Subcutaneous adipose tissue (tissue), 4 donors: ENCODE results near the gene KCNK16. TPM values are rescaled to one million over a fixed set of nuclear protein-coding genes. Genes with fewer than 3 reads are reported as not detected.

ENCODE experiments used
- total RNA-seq, 4 donors: library from RNA; depleted of rRNA; stranded (reverse); fragments of >200 nt; gene quantifications; one replicate each; pipeline ENCODE4 v1.1.0, GENCODE V29; 2016
- TF ChIP-seq, protein P1 (sequence below): fragments of 450-650 bp; IDR thresholded peaks from one replicate; pipeline ENCODE4 v1.5.1; 2016; ENCODE audit warnings: low read depth, mild to moderate bottlenecking, control low read depth, antibody characterized with exemption, moderate library complexity

KCNK16 gene
- total RNA-seq, 4 donors from 2014 or later: not detected

DNA sequence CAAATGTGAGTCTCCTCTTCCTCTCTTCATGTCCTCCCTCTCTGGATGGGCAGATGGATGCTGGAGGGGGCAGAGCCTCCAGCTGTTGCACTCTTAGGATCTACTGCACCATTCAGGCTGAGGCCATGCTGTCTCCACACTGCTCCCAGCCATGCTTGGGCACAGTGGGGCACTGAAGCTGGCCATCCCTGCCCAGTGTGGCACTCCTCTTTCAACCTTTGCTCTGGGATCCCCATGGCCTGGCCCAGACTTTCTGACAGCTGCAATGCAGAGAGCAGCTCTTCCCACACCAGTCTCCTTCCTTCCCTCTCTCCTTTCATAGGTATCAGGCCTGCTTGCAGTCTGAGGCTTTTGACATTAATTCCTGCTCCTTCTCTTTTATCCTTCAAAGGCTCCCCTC lies 17.6 kb downstream of the KCNK16 start:
- TF ChIP-seq, protein P1, sequence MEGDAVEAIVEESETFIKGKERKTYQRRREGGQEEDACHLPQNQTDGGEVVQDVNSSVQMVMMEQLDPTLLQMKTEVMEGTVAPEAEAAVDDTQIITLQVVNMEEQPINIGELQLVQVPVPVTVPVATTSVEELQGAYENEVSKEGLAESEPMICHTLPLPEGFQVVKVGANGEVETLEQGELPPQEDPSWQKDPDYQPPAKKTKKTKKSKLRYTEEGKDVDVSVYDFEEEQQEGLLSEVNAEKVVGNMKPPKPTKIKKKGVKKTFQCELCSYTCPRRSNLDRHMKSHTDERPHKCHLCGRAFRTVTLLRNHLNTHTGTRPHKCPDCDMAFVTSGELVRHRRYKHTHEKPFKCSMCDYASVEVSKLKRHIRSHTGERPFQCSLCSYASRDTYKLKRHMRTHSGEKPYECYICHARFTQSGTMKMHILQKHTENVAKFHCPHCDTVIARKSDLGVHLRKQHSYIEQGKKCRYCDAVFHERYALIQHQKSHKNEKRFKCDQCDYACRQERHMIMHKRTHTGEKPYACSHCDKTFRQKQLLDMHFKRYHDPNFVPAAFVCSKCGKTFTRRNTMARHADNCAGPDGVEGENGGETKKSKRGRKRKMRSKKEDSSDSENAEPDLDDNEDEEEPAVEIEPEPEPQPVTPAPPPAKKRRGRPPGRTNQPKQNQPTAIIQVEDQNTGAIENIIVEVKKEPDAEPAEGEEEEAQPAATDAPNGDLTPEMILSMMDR: no peak

DNA sequence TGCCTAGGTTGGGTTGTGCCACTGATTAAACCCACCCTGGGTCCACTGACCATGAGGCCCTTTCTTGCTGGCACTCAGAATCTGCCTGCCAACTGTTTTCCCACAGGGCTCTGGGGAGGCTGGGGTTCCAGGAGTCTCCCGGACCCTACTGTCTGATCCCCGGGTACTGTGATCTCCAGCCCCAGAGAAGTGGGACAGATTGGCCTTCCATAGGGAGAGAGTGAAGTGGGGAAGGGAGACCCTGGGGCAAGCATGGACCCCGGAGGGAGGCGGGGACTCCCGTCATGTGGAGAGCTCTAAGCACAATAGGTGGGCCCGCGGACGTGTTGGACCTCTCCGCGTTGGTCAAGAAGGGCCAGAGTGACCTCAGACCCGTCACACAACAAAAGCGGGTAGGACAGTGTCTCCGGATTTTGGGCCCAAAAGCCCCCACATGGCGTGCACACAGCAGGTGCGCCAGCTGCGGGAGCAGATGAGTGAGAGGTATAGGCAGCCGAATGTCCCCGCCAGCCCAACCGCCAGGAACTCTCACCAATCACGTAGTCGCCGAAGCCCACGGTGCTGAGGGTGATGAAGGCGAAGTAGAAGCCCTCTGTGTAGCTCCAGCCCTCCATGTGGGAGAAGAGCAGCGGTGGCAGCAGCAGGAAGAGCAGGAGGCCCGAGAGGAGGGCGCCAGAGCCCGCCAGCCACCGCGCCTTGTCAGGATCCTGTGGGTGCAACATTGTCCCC lies 18.9 kb downstream of the KCNK16 start:
- TF ChIP-seq, protein P1: no peak

DNA sequence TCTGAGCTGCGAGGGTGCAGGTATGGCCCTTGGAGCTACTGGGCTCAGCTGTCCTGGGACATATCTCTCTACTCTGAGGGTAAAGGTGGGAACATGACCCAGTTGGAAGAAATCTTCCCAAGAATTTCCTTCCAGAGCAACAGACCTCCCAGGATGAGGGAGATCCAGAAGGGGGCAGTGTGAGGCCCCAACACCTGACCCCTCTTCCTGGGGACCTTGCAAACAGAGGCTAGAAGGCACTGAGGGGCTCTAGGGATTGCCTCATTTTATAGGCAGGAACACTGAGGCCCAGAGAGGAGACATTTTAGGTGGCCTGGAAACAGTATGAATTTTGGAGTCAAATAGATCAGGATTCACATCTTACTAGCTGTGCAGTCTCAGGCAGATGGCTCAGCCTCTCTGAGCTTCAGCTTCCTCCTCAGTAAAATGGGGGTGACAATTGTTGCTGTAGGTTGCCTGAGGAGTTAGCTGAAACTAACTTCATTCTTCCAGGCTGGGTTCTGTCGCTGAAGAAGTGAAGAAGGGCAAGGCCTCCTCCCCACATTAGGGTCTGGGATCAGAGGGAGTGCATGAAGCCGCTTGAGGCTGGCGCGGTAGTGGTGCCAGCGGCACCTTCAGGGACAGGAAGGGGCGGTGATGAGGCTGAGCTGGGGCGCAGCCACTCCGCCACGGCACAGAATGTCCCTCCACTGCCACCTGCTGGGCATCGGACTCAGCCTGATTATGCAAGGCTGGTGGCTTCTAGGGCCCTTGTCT lies 19.7 kb downstream of the KCNK16 start:
- TF ChIP-seq, protein P1: no peak

DNA sequence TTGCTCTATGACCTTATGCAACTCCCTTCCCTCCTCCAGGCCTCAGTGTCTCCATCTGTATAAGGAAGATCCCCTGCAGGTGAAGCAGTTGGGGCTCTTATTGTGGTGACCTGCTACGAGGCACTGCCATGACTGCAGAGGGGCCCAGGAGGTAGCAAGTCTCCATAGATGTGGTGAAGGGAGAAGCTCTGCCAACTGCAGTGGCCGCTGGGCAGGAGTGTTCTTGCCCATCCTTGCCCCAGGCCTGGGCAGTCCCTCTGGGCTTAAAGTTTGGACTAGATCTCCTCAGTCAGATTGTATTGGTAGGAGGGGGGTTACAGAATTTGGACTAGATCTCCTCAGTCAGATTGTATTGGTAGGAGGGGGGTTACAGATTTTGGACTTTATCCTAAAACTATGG lies 20.5 kb downstream of the KCNK16 start:
- TF ChIP-seq, protein P1: no peak

DNA sequence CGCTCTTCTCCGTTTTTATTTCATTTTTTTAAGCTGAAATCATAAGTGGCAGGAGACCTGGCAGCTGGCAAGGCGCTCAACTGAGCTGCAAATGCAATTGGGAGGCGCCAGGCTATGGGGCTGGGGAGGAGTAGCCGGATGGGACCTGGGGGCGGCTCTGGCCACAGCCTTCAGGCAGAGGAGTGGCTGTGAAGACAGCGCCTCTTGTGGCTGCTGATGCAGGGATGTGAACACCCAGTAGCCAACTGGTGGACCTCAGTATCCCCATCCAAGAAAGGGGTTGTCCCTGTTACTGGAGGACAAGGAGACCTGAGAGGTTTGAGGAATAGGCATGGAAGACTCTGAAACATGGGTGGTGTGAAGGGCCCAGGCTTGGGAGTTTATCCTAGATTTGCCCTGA lies 20.9 kb downstream of the KCNK16 start:
- TF ChIP-seq, protein P1: no peak

DNA sequence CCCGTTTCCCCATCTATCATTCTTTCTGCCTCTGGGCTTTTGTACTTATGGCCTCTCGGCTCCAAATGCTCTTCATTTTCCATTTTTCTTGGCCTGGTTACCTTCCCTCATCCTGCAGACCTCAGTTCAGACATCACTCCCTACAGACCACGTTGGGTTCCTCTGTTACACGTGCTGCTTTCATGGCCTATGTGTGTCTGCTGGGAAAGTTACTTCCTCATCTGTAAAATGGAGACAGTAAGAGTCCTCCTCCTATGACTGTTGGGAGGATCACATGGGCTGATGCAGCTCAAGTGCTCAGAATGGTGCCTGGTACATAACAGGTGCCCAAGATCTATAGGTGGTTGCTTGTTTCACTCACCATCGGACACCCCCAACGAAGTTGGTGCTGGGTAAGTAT lies 21.8 kb downstream of the KCNK16 start:
- TF ChIP-seq, protein P1: no peak

DNA sequence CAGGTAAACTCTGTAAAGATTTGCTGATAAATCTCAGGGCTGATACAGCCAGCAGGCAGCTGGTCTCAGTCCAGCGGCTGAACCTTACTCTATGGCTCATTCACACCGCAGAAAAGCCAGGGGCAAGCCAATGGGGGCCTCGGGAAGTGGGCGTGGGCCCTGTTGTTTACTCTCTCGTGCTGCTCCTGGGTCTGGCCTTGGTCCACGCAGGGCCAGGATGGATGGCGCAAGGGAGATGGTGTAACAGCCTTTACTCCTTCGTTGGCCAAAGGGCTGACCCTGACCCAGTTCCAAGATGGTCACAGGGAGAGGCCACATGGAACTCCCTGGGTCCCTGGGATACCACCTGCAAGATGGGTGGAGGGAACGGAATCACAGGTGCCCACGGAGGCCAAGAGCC lies 24.4 kb downstream of the KCNK16 start:
- TF ChIP-seq, protein P1: no peak
